HL-60 (cell line): Measurements from ENCODE around the gene COLEC11.

Experiments used
- DNase-seq, 2 experiments: peaks; one replicate each; pipeline ENCODE4 v3.0.0-alpha.2; 2010 to 2020; ENCODE audit warnings: low read depth in 1 of 2, low spot score in 1 of 2
- H3K27ac ChIP-seq: fragments of 250-450 bp; sonication (Bioruptor Pico); replicated peaks from 2 replicates; pipeline ENCODE4 v1.5.1; 2020; ENCODE audit warnings: mild to moderate bottlenecking, moderate library complexity
- H3K27me3 ChIP-seq: fragments of 250-450 bp; sonication (Bioruptor Pico); 2 replicates; pipeline ENCODE4 v1.5.1; 2021; ENCODE audit warnings: mild to moderate bottlenecking, moderate library complexity; ENCODE audit not compliant: insufficient read depth, poor library complexity, severe bottlenecking
- H3K4me3 ChIP-seq: replicated peaks from 2 replicates; pipeline ENCODE4 v1.5.1; 2011; ENCODE audit warnings: mild to moderate bottlenecking, control low read depth, low read length; ENCODE audit not compliant: insufficient read depth
- CTCF ChIP-seq: IDR thresholded peaks from one replicate; pipeline ENCODE4 v1.5.1; 2011; ENCODE audit warnings: low read length, control low read depth, inconsistent platforms; ENCODE audit not compliant: insufficient read depth
- GABPA ChIP-seq: IDR thresholded peaks from 2 replicates; pipeline ENCODE4 v1.6.1; 2012; ENCODE audit warnings: low read depth
- POLR2AphosphoS5 ChIP-seq: IDR thresholded peaks from 2 replicates; pipeline ENCODE4 v1.6.1; 2012; ENCODE audit warnings: low read depth
- REST ChIP-seq: IDR thresholded peaks from 2 replicates; pipeline ENCODE4 v1.6.1; 2012; ENCODE audit warnings: low read depth; ENCODE audit not compliant: insufficient replicate concordance
- SPI1 ChIP-seq: IDR thresholded peaks from 2 replicates; pipeline ENCODE4 v1.6.1; 2012; ENCODE audit warnings: low read depth, mild to moderate bottlenecking, borderline replicate concordance

The COLEC11 gene

GRCh38 chr2:3553946-3554345 is 41.0 kb upstream of the COLEC11 start:
- no peak for DNase-seq
- TF ChIP-seq CTCF = no peak
- no peak for TF ChIP-seq SPI1
- TF ChIP-seq POLR2AphosphoS5 = no peak
- TF ChIP-seq REST = no peak
- no peak for TF ChIP-seq GABPA
- no peak overlapping the region for H3K27ac ChIP-seq
- H3K27me3 ChIP-seq = no peaks in the 10 kb centered on the region
- no peak overlapping the region for H3K4me3 ChIP-seq

GRCh38 chr2:3557639-3558204 is 37.2 kb upstream of the COLEC11 start:
- no peak for DNase-seq
- Histone ChIP-seq H3K4me3 (peak overlapping the region; percentile 79), H3K27ac (peak overlapping the region; percentile 85), H3K27me3 (no peaks in the 10 kb centered on the region)
- TF ChIP-seq REST (no peak), POLR2AphosphoS5 (no peak), CTCF (no peak), GABPA (no peak), SPI1 (no peak)

GRCh38 chr2:3558205-3559014 is 36.5 kb upstream of the COLEC11 start, which contains the start of gene RNASEH1:
RNASEH1 (minus strand) TSS chr2:3558333; CDS start chr2:3558260, 73 bp downstream.
- H3K27me3 ChIP-seq = no peaks in the 10 kb centered on the region
- peak; percentile 96 to 97 for DNase-seq
- H3K27ac ChIP-seq = peak within 1 kb of the TSS; percentile 85
- no peak; the same call in 1 of the 2 replicates for TF ChIP-seq SPI1
- peak; percentile 90 for TF ChIP-seq POLR2AphosphoS5
- peak; percentile 72 for TF ChIP-seq GABPA
- TF ChIP-seq REST = no peak
- TF ChIP-seq CTCF = no peak
- peak within 1 kb of the TSS; percentile 79 for H3K4me3 ChIP-seq
